HG02885 (cell line): Measurements from ENCODE around the gene PRMT9.

Experiments used
- ATAC-seq: cut with Tn5 transposase; IDR thresholded peaks from one replicate; pipeline ENCODE4 v1.9.1; 2021; ENCODE audit warnings: mild to moderate bottlenecking; ENCODE audit not compliant: unreplicated experiment, poor library complexity

PRMT9 gene

GRCh38 chr4:147683717-147684700, at the start of gene PRMT9:
Gene PRMT9 (minus strand): TSS chr4:147684163. CDS start chr4:147683987, 176 bp downstream.
- ATAC-seq = peak; percentile 99

GRCh38 chr4:147732518-147733235, 48.7 kb upstream of the PRMT9 start:
- peak; percentile 32 for ATAC-seq

- peak; percentile 66 for ATAC-seq
These were observed 47.9 kb upstream of the PRMT9 start, which contains the start of gene ARHGAP10 for GRCh38 chr4:147731580-147732517. Gene ARHGAP10 (plus strand): TSS chr4:147732088. CDS start chr4:147732302, 214 bp downstream.

- ATAC-seq = no peak
These were observed 46.4 kb upstream of the PRMT9 start for GRCh38 chr4:147730333-147730732.

- ATAC-seq = no peak
These were observed 43.6 kb upstream of the PRMT9 start for GRCh38 chr4:147727476-147728028.

- no peak for ATAC-seq
These were observed 41.7 kb upstream of the PRMT9 start for GRCh38 chr4:147725673-147726072.

GRCh38 chr4:147724468-147725201, 40.7 kb upstream of the PRMT9 start:
- ATAC-seq = no peak

GRCh38 chr4:147723326-147723725, 39.4 kb upstream of the PRMT9 start:
- no peak for ATAC-seq

- peak; percentile 94 for ATAC-seq
These were observed 33.9 kb upstream of the PRMT9 start for GRCh38 chr4:147717878-147718277.

GRCh38 chr4:147714575-147715401, 30.8 kb upstream of the PRMT9 start:
- ATAC-seq = no peak

GRCh38 chr4:147709999-147710398, 26.0 kb upstream of the PRMT9 start:
- no peak for ATAC-seq

- peak; percentile 78 for ATAC-seq
These were observed 24.1 kb upstream of the PRMT9 start for GRCh38 chr4:147707892-147708672.

- ATAC-seq = no peak
These were observed 20.9 kb upstream of the PRMT9 start for GRCh38 chr4:147704846-147705245.

GRCh38 chr4:147696866-147697265, 12.9 kb upstream of the PRMT9 start:
- no peak for ATAC-seq

- ATAC-seq = no peak
These were observed 9.3 kb upstream of the PRMT9 start for GRCh38 chr4:147693218-147693617.

GRCh38 chr4:147691820-147692219, 7.9 kb upstream of the PRMT9 start:
- ATAC-seq = no peak

GRCh38 chr4:147689067-147689466, 5.1 kb upstream of the PRMT9 start:
- no peak for ATAC-seq
